HFFc6 (cell line): ENCODE results near the gene ALPI. TPM values are rescaled to one million over a fixed set of nuclear protein-coding genes. Genes with fewer than 3 reads are reported as not detected.
"Not testable (repeated sequence)": the region's sequence is repeated elsewhere in the genome, so short reads cannot be mapped to it uniquely, and the experiment has no call there.

Source experiments
- DNase-seq: peaks from one replicate; pipeline ENCODE4 v3.0.0-alpha.2; 2018
- H3K27ac Mint-ChIP-seq: 2 replicates; pipeline ENCODE4 v1.8.0; 2020; ENCODE audit warnings: mild to moderate bottlenecking, mixed read lengths
- H3K27me3 Mint-ChIP-seq: 2 replicates; pipeline ENCODE4 v1.8.0; 2021; ENCODE audit warnings: mild to moderate bottlenecking, moderate library complexity, mixed read lengths; ENCODE audit not compliant: insufficient read depth
- H3K36me3 Mint-ChIP-seq: 2 replicates; pipeline ENCODE4 v1.8.0; 2021; ENCODE audit warnings: low read depth, mixed read lengths
- H3K4me1 Mint-ChIP-seq: 2 replicates; pipeline ENCODE4 v1.8.0; 2020; ENCODE audit warnings: low read depth, mixed read lengths
- H3K4me3 Mint-ChIP-seq: 2 replicates; pipeline ENCODE4 v1.8.0; 2020; ENCODE audit warnings: mild to moderate bottlenecking, moderate library complexity, mixed read lengths
- H3K9me3 Mint-ChIP-seq: 2 replicates; pipeline ENCODE4 v1.8.0; 2020; ENCODE audit warnings: mild to moderate bottlenecking, mixed read lengths
- CTCF ChIP-seq: fragments of 200-600 bp; sonication (generic); IDR thresholded peaks from 2 replicates; pipeline ENCODE4 v1.5.0; 2021; ENCODE audit warnings: antibody characterized with exemption, mild to moderate bottlenecking
- total RNA-seq, 6 experiments: library from RNA; stranded (reverse); fragmentation: NEBNext Ultra II Directional; extraction: Animal tissue kit (Norgen Biotek cat#: 25700); gene quantifications; 2 replicates in 1 of 6; 3 replicates in 5 of 6; pipeline ENCODE4 v1.2.3, GENCODE V29; 2021

Gene ALPI
- total RNA-seq, 6 experiments from 2014 or later, result not detected

- H3K27me3 Mint-ChIP-seq, result peaks cover 19% of the 10 kb centered on the region
- not testable (repeated sequence) for H3K4me3 Mint-ChIP-seq, H3K36me3 Mint-ChIP-seq, H3K4me1 Mint-ChIP-seq, H3K27ac Mint-ChIP-seq, DNase-seq, H3K9me3 Mint-ChIP-seq
- peak; percentile 82 for TF ChIP-seq CTCF
These were observed 9.6 kb upstream of the ALPI start for GRCh38 chr2:232446266-232446777.

GRCh38 chr2:232447091-232447620 lies 8.8 kb upstream of the ALPI start:
- Mint-ChIP-seq H3K27me3 (peaks cover 17% of the 10 kb centered on the region), H3K4me1 (no peaks in the 10 kb centered on the region), H3K4me3 (no peak overlapping the region), H3K9me3 (no peaks in the 10 kb centered on the region), H3K36me3 (no peaks in the 10 kb centered on the region), H3K27ac (no peak overlapping the region)
- TF ChIP-seq CTCF, result no peak
- no peak for DNase-seq

- no peaks in the 10 kb centered on the region for H3K36me3 Mint-ChIP-seq
These were observed 8.2 kb upstream of the ALPI start for GRCh38 chr2:232447638-232448303.

GRCh38 chr2:232448304-232448690 lies 7.7 kb upstream of the ALPI start:
- Mint-ChIP-seq H3K4me3 (no peak overlapping the region), H3K27me3 (peaks cover 26% of the 10 kb centered on the region), H3K4me1 (no peaks in the 10 kb centered on the region), H3K27ac (no peak overlapping the region), H3K36me3 (no peaks in the 10 kb centered on the region), H3K9me3 (no peaks in the 10 kb centered on the region)
- DNase-seq, result no peak
- TF ChIP-seq CTCF, result no peak

More at GRCh38 chr2:232447638-232448303, 8.2 kb upstream of the ALPI start:
- H3K9me3 Mint-ChIP-seq, result no peaks in the 10 kb centered on the region
- no peaks in the 10 kb centered on the region for H3K4me1 Mint-ChIP-seq
- H3K4me3 Mint-ChIP-seq, result no peak overlapping the region
- H3K27me3 Mint-ChIP-seq, result peaks cover 22% of the 10 kb centered on the region
- no peak for TF ChIP-seq CTCF
- no peak for DNase-seq
- H3K27ac Mint-ChIP-seq, result no peak overlapping the region

GRCh38 chr2:232449964-232450363 lies 6.0 kb upstream of the ALPI start:
- no peak for TF ChIP-seq CTCF
- H3K9me3 Mint-ChIP-seq, result no peaks in the 10 kb centered on the region
- H3K27me3 Mint-ChIP-seq, result peaks cover 41% of the 10 kb centered on the region

GRCh38 chr2:232451645-232452044 lies 4.3 kb upstream of the ALPI start:
- H3K27ac Mint-ChIP-seq, H3K36me3 Mint-ChIP-seq, H3K4me1 Mint-ChIP-seq, H3K9me3 Mint-ChIP-seq, H3K4me3 Mint-ChIP-seq, DNase-seq: not testable (repeated sequence)
- peaks cover 40% of the 10 kb centered on the region for H3K27me3 Mint-ChIP-seq

More at GRCh38 chr2:232449964-232450363, 6.0 kb upstream of the ALPI start:
- H3K4me1 Mint-ChIP-seq, result no peaks in the 10 kb centered on the region
- DNase-seq, result no peak
- H3K27ac Mint-ChIP-seq, result no peak overlapping the region
- H3K36me3 Mint-ChIP-seq, result no peaks in the 10 kb centered on the region
- no peak overlapping the region for H3K4me3 Mint-ChIP-seq
